Measurements from ENCODE around the gene LMX1B.

- no peak for TF ChIP-seq CTCF (conservative IDR thresholded peaks at IDR 0.05 in 1 of 2, IDR thresholded peaks at IDR 0.05 in 1 of 2; ENCODE audit: extremely low read depth in 1 of 2, insufficient read depth in 1 of 2, low read depth in 1 of 2, low read length in 2 of 2)
- TF ChIP-seq EZH2 (IDR thresholded peaks at IDR 0.05; ENCODE audit: borderline replicate concordance, low read length): no peak
Observed at GRCh38 chr9:126687930-126688461, 74.3 kb downstream of the LMX1B start.

Measured in mammary epithelial cell (primary cell).